Activated naive CD4-positive, alpha-beta T cell treated with anti-CD3 and anti-CD28 coated beads, Interleukin-2, amount 50 U/mL, for 72 hours (primary cell): ENCODE measurements around the gene TIMM9. TPM values are rescaled to one million over a fixed set of nuclear protein-coding genes. Genes with fewer than 3 reads are reported as not detected.
A peak's percentile ranks its signal among the peaks of the same experiment; 100 is the strongest.
"Not testable (repeated sequence)": the region's sequence is repeated elsewhere in the genome, so short reads cannot be mapped to it uniquely, and the experiment has no call there.

ENCODE experiments used
- ATAC-seq, 2 donors: fragments of 150-1000 bp; cut with Tn5 transposase; 2 replicates each; pipeline ENCODE4 v1.10.0; 2021; ENCODE audit warnings: mild to moderate bottlenecking in 2 of 2, moderate library complexity in 2 of 2
- DNase-seq, 2 donors: peaks; one replicate each; pipeline ENCODE4 v3.0.0; 2021 to 2022; ENCODE audit warnings: low spot score in 2 of 2
- H3K27ac Mint-ChIP-seq, 2 donors: one replicate each; pipeline ENCODE4 v1.8.0; 2022; ENCODE audit warnings: mild to moderate bottlenecking in 2 of 2, mixed read lengths in 2 of 2
- H3K36me3 Mint-ChIP-seq, 2 donors: one replicate each; pipeline ENCODE4 v1.8.0; 2022; ENCODE audit warnings: mixed read lengths in 2 of 2
- H3K9me3 Mint-ChIP-seq, 2 donors: one replicate each; pipeline ENCODE4 v1.8.0; 2022; ENCODE audit warnings: mixed read lengths in 2 of 2
- total RNA-seq, 2 donors: library from RNA; stranded (reverse); gene quantifications; one replicate each; pipeline ENCODE4 v1.2.3, GENCODE V29; 2022

The TIMM9 gene
- 10 to 100 TPM; 27.8 to 65.0 TPM for total RNA-seq

GRCh38 chr14:58427281-58428117, at the start of gene TIMM9, which contains the start of gene KIAA0586:
TSS of gene TIMM9 (minus strand) at chr14:58427531. CDS start at chr14:58411945, 15,586 bp downstream.
TSS of gene KIAA0586 (plus strand) at chr14:58427719. CDS start at chr14:58428265, 546 bp downstream.
- Mint-ChIP-seq H3K9me3 (no peaks in the 10 kb centered on the region), H3K36me3 (peaks cover 18 to 21% of the 10 kb centered on the region in 2 donors), H3K27ac (peak within 1 kb of the TSS; percentile 76 to 98)
- DNase-seq (peak; percentile 89 to 96), ATAC-seq (peak; percentile 83 to 86)

GRCh38 chr14:58476320-58476719, 49.0 kb upstream of the TIMM9 start:
- Mint-ChIP-seq H3K9me3 (no peaks in the 10 kb centered on the region), H3K36me3 (peaks cover 0 to 6% of the 10 kb centered on the region in 2 donors)

GRCh38 chr14:58469309-58469708, 42.0 kb upstream of the TIMM9 start:
- DNase-seq (no peak), ATAC-seq (no peak)
- H3K36me3 Mint-ChIP-seq = no peaks in the 10 kb centered on the region
- no peaks in the 10 kb centered on the region for H3K9me3 Mint-ChIP-seq
- no peak overlapping the region for H3K27ac Mint-ChIP-seq

More at GRCh38 chr14:58476320-58476719, 49.0 kb upstream of the TIMM9 start:
- ATAC-seq (no peak), DNase-seq (no peak)
- H3K27ac Mint-ChIP-seq = no peak overlapping the region

DNA sequence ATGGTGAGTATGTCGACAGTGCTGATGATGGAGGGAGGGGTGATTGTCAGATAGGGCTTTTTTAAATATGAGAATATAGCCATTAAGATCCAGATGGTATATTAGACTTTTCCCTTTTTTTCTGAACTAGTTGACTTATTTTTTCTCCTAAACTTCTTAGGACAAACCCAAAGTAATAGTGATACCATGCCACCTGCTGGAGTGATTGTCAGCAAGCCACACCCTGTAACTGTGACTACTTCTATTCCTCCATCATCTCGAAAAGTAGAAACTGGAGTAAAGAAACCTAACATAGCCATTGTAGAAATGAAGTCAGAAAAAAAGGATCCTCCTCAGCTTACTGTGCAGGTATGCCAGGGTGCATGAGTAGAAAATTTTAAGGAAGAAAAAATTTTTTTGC, 40.2 kb upstream of the TIMM9 start:
- ATAC-seq = no peak
- DNase-seq = no peak
- H3K27ac Mint-ChIP-seq = no peak overlapping the region
- no peaks in the 10 kb centered on the region for H3K36me3 Mint-ChIP-seq
- H3K9me3 Mint-ChIP-seq = no peaks in the 10 kb centered on the region

DNA sequence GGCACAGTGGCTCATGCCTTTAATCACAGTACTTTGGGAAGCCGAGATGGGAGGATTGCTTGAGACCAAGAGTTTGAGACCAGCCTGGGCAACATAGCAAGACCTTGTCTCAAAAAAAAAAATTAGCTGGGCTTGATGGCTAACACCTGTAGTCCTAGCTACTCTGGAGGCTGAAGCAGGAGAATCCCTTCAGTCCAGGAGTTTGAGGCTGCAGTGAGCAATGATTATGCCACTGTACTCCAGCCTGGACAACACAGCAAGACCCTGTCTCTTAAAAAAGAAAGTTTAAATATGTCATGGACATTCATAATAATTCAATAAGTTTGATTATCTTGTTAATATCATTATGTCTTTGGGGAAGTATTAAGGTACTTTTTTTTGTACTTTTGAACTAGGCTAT, 39.1 kb upstream of the TIMM9 start:
- H3K9me3 Mint-ChIP-seq = no peaks in the 10 kb centered on the region
- ATAC-seq = no peak
- H3K27ac Mint-ChIP-seq = peak overlapping the region in 1 of 2 donors; percentile 30
- H3K36me3 Mint-ChIP-seq = no peaks in the 10 kb centered on the region
- no peak for DNase-seq

- DNase-seq (no peak), ATAC-seq (no peak)
- no peak overlapping the region for H3K27ac Mint-ChIP-seq
- H3K36me3 Mint-ChIP-seq = no peaks in the 10 kb centered on the region
- H3K9me3 Mint-ChIP-seq = no peaks in the 10 kb centered on the region
Observed at GRCh38 chr14:58465421-58465820, 38.1 kb upstream of the TIMM9 start.

DNA sequence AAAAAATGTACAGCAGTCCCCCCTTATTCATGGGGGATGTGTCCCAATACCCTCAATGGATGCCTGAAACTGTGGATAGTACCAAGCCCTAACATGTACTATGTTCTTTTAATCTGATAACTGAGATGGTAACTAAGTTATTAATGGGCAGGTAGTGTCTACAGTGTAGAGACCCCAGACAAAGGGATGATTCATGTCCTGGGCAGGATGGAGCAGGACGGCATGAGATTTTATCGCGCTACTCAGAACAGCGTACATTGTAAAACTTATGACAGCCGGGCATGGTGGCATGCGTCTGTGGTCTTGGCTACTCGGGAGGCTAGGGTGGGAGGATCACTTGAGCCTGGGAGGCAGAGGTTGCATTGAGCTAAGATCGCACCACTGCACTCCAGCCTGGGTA, 37.3 kb upstream of the TIMM9 start:
- peak overlapping the region in 1 of 2 donors; percentile 65 for H3K27ac Mint-ChIP-seq
- no peaks in the 10 kb centered on the region for H3K36me3 Mint-ChIP-seq
- no peaks in the 10 kb centered on the region for H3K9me3 Mint-ChIP-seq
- DNase-seq = no peak
- no peak for ATAC-seq

DNA sequence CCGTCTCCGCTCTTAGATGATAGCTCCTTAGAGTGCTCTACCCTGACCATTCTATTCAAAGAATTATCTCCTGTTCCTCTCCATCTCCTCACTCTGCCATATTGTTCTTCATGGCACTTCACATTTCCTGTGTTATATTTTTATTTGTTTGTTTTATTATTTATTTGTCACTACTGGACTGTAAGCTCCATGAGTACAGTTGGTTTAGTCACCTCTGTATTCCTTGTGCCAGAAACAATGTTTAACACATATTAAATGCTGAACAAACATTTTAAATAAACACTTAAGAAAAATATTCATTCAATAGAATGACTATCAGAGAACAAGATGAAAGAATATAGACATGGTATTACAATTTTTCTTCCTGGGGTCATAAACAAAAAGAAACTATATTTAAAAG, 35.8 kb upstream of the TIMM9 start:
- no peak for ATAC-seq
- Mint-ChIP-seq H3K9me3 (no peaks in the 10 kb centered on the region), H3K27ac (peak overlapping the region in 1 of 2 donors; percentile 2), H3K36me3 (no peaks in the 10 kb centered on the region)
- DNase-seq = no peak

- DNase-seq = no peak
- H3K9me3 Mint-ChIP-seq = no peaks in the 10 kb centered on the region
- no peak for ATAC-seq
- H3K36me3 Mint-ChIP-seq = no peaks in the 10 kb centered on the region
- no peak overlapping the region for H3K27ac Mint-ChIP-seq
Observed at GRCh38 chr14:58460772-58461171, 33.4 kb upstream of the TIMM9 start.

DNA sequence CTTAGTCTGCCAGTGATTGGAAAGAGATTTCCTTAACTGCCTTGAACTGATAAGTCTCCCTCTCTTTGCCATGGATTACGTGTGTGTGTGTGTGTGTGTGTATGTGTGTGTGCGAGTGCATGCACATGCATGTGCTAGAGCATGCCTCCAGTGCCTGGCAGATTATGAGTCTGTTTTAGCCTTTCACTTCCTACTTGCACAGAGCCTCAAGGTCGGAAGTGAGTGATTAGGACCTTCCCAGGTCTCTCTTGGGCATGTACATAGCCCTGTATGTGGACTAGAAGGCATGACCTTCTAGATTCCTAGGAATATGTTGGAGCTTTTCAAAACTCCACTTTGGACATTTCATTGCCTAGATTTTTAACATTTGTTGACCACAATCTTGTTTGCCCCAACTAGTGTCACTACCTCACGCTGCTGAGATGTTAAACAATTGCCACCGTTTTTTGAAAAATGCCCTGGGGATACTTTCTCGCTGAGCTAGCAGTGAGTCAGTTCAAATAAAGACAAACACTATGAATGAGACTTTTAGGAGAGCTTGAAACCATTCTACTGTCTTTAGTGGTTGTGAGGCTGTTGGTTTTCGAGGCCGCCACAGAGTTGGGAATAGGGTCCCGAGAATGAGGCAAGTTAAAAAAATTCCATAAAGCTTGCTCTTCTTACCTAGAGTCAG, 28.4 kb upstream of the TIMM9 start:
- DNase-seq = no peak
- H3K9me3 Mint-ChIP-seq = no peaks in the 10 kb centered on the region
- ATAC-seq = no peak
- peaks cover 6 to 17% of the 10 kb centered on the region in 2 donors for H3K36me3 Mint-ChIP-seq
- H3K27ac Mint-ChIP-seq = no peak overlapping the region

DNA sequence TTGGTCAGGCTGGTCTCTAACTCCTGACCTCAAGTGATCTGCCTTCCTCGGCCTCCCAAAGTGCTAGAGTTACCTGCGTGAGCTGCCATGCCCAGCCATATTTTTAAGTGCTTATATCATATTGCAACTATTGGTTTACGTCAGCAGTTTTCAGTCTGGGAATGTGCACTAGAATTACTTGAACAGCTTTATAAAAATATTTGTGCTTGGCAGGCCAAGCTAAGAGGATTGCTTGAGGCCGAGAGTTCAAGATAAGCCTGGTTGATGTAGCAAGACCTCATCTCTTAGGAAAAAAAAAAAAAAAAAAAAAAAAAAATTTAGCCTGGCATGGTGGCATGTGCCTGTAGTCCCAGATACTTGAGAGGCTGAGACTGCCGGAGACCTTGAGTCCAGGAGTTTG, 17.3 kb upstream of the TIMM9 start:
- no peak for ATAC-seq
- no peak for DNase-seq
- Mint-ChIP-seq H3K27ac (no peak overlapping the region), H3K9me3 (no peaks in the 10 kb centered on the region), H3K36me3 (no peaks in the 10 kb centered on the region)

DNA sequence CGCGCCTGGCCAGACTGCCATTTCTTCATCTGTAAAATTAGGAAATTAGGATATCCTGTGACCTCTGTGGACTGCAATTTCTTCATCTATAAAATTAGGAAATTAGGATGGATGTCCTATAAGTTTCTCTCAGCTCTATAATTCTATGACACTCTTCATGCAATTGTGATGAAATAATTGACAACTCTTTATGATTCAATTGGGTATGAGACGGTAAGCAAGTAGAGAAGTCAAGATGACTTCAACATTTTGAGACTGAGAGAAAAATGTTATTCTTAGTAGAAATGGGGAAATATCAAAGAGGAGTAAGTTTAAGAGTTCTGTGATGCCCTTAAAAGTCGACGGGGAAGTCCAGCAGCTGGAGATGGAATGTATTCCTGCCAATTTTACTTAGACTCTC, 12.1 kb upstream of the TIMM9 start:
- Mint-ChIP-seq H3K27ac (no peak overlapping the region), H3K9me3 (no peaks in the 10 kb centered on the region), H3K36me3 (peaks cover 0 to 6% of the 10 kb centered on the region in 2 donors)
- ATAC-seq = no peak
- DNase-seq = no peak

DNA sequence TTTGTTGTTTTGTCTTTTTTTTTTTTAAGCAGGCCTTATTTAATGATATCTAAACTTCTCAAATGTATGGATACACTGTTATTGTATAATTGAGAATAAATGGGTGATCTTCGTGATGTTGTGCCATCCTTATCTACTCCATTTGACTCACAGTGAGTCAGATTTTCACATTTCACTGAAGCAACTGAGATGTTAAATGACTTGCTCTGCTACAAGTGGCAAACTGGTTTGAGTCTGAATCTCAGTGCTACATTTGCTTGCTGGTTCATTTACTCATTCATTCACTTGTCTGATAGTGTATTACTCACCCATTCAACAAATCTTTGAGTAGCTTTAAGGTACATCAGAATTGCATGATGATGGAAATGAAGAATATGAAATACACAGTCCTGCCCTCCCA, 2.8 kb upstream of the TIMM9 start:
- H3K36me3 Mint-ChIP-seq = peaks cover 12 to 21% of the 10 kb centered on the region in 2 donors
- DNase-seq (no peak), ATAC-seq (peak; percentile 74 to 87)
- no peaks in the 10 kb centered on the region for H3K9me3 Mint-ChIP-seq
- peak overlapping the region; percentile 73 to 78 for H3K27ac Mint-ChIP-seq

- no peak for DNase-seq
- no peaks in the 10 kb centered on the region for H3K9me3 Mint-ChIP-seq
Observed at GRCh38 chr14:58428118-58428683, 870 bp upstream of the TIMM9 start.

DNA sequence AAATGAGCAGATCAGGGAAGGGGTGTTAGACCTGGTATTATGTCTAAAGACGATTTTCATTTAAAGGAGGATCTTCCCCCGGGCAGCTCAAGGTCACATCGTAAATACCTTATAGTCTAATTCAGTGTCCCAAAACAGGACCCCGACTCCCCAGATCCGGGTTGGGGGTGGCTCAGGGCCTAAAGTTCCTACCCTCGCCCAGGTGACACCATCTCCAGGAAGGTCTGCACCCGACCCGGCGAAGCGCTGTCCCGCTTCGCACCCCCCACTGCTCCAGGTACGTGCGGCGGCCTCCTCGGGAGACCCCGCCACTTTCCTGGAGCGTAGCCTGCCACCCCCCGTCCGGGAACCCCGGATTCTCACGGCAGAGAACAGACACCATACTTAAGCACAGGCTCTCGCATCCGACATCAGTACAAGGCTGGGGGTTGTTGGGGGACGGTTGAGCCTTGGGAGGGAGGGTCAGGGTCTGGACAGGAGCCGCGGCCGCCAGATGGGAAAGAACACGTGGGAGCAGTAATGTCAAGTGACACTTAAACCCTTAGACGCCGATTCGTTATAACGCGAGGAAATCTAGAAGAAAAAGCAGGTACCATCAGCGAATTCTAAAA, 556 bp downstream of the TIMM9 start:
- Mint-ChIP-seq H3K36me3 (peaks cover 18 to 21% of the 10 kb centered on the region in 2 donors), H3K9me3 (no peaks in the 10 kb centered on the region), H3K27ac (peak overlapping the region; percentile 76 to 98)
- DNase-seq (peak; percentile 59 to 61), ATAC-seq (peak; percentile 16 to 37)

More at GRCh38 chr14:58428118-58428683, 870 bp upstream of the TIMM9 start:
- Mint-ChIP-seq H3K36me3 (peaks cover 18 to 21% of the 10 kb centered on the region in 2 donors), H3K27ac (peak overlapping the region; percentile 76 to 98)
- no peak for ATAC-seq

- not testable (repeated sequence) for DNase-seq, ATAC-seq, H3K9me3 Mint-ChIP-seq
- H3K27ac Mint-ChIP-seq = peak overlapping the region in 1 of 2 donors; percentile 81
- H3K36me3 Mint-ChIP-seq = peaks cover 11 to 21% of the 10 kb centered on the region in 2 donors
Observed at GRCh38 chr14:58416934-58417333, 10.4 kb downstream of the TIMM9 start.
